SJSA1 (cell line): ENCODE data around the gene MBOAT2. TPM values are rescaled to one million over a fixed set of nuclear protein-coding genes. Genes with fewer than 3 reads are reported as not detected.
"Not testable (repeated sequence)": the region's sequence is repeated elsewhere in the genome, so short reads cannot be mapped to it uniquely, and the experiment has no call there.

Experiments
- DNase-seq, 2 experiments: peaks; one replicate each; pipeline ENCODE4 v3.0.0-alpha.2; 2015 to 2020; ENCODE audit warnings: low spot score in 2 of 2, low read depth in 1 of 2
- H3K27ac ChIP-seq: fragments of 250-450 bp; sonication (Bioruptor Pico); 2 replicates; pipeline ENCODE4 v1.5.1; 2020; ENCODE audit warnings: mild to moderate bottlenecking, moderate library complexity
- H3K27me3 ChIP-seq: fragments of 250-450 bp; sonication (Bioruptor Pico); replicated peaks from 2 replicates; pipeline ENCODE4 v1.5.1; 2020; ENCODE audit warnings: mild to moderate bottlenecking, moderate library complexity
- H3K36me3 ChIP-seq: fragments of 250-450 bp; sonication (Bioruptor Pico); 2 replicates; pipeline ENCODE4 v1.5.1; 2020; ENCODE audit warnings: mild to moderate bottlenecking
- H3K4me1 ChIP-seq: fragments of 250-450 bp; sonication (Bioruptor Pico); replicated peaks from 2 replicates; pipeline ENCODE4 v1.6.1; 2021; ENCODE audit warnings: mild to moderate bottlenecking
- H3K4me3 ChIP-seq: fragments of 250-450 bp; sonication (Bioruptor Pico); 2 replicates; pipeline ENCODE4 v1.5.1; 2020; ENCODE audit warnings: mild to moderate bottlenecking
- H3K9me3 ChIP-seq: fragments of 250-450 bp; sonication (Bioruptor Pico); replicated peaks from 2 replicates; pipeline ENCODE4 v1.5.1; 2020; ENCODE audit warnings: mild to moderate bottlenecking
- total RNA-seq: library from RNA; depleted of rRNA; stranded (reverse); fragments of >200 nt; shearing (Covaris generic); gene quantifications from 2 replicates; pipeline ENCODE4 v1.2.3, GENCODE V29; 2014

Gene MBOAT2
- total RNA-seq, 1 experiment from 2014 or later = 76.5 TPM

GRCh38 chr2:8980096-8980495, 23.4 kb downstream of the MBOAT2 start:
- H3K27me3 ChIP-seq = no peaks in the 10 kb centered on the region
- H3K9me3 ChIP-seq = no peaks in the 10 kb centered on the region
- H3K36me3 ChIP-seq = no peaks in the 10 kb centered on the region
- H3K4me1 ChIP-seq = peaks cover 18% of the 10 kb centered on the region
- H3K27ac ChIP-seq = no peak overlapping the region
- DNase-seq = no peak
- H3K4me3 ChIP-seq = no peak overlapping the region

- Histone ChIP-seq H3K27me3 (no peaks in the 10 kb centered on the region), H3K27ac (no peak overlapping the region), H3K9me3 (no peaks in the 10 kb centered on the region), H3K4me1 (0 out of 2 replicates have a peak, but pooled peaks cover 4% of the 10 kb centered on the region), H3K4me3 (no peak overlapping the region), H3K36me3 (no peaks in the 10 kb centered on the region)
- no peak for DNase-seq
Measured at GRCh38 chr2:8977758-8978157, 25.7 kb downstream of the MBOAT2 start.

- 0 out of 2 replicates have a peak, but pooled peaks cover 4% of the 10 kb centered on the region for H3K4me1 ChIP-seq
- no peaks in the 10 kb centered on the region for H3K36me3 ChIP-seq
- no peak overlapping the region for H3K27ac ChIP-seq
- H3K4me3 ChIP-seq = no peak overlapping the region
- H3K9me3 ChIP-seq = no peaks in the 10 kb centered on the region
- no peaks in the 10 kb centered on the region for H3K27me3 ChIP-seq
- no peak for DNase-seq
Measured at GRCh38 chr2:8976442-8977259, 26.8 kb downstream of the MBOAT2 start.

GRCh38 chr2:8974016-8974415, 29.5 kb downstream of the MBOAT2 start:
- Histone ChIP-seq H3K4me1 (0 out of 2 replicates have a peak, but pooled peaks cover 4% of the 10 kb centered on the region), H3K27ac (no peak overlapping the region), H3K27me3 (no peaks in the 10 kb centered on the region), H3K4me3 (no peak overlapping the region), H3K9me3 (no peaks in the 10 kb centered on the region), H3K36me3 (no peaks in the 10 kb centered on the region)
- no peak for DNase-seq

GRCh38 chr2:8973017-8973416, 30.5 kb downstream of the MBOAT2 start:
- not testable (repeated sequence) for DNase-seq, H3K9me3 ChIP-seq, H3K27ac ChIP-seq, H3K36me3 ChIP-seq, H3K4me3 ChIP-seq, H3K4me1 ChIP-seq, H3K27me3 ChIP-seq

- H3K27me3 ChIP-seq, H3K36me3 ChIP-seq, H3K4me1 ChIP-seq: not testable (repeated sequence)
Measured at GRCh38 chr2:8972535-8972934, 30.9 kb downstream of the MBOAT2 start.

GRCh38 chr2:8969348-8969747, 34.1 kb downstream of the MBOAT2 start:
- H3K4me1 ChIP-seq, H3K27ac ChIP-seq, DNase-seq, H3K9me3 ChIP-seq, H3K4me3 ChIP-seq, H3K27me3 ChIP-seq, H3K36me3 ChIP-seq: not testable (repeated sequence)

More at GRCh38 chr2:8972535-8972934, 30.9 kb downstream of the MBOAT2 start:
- H3K9me3 ChIP-seq, H3K27ac ChIP-seq, H3K4me3 ChIP-seq, DNase-seq: not testable (repeated sequence)

GRCh38 chr2:8966123-8966908, 37.2 kb downstream of the MBOAT2 start:
- H3K4me3 ChIP-seq = no peak overlapping the region

GRCh38 chr2:8965216-8965969, 38.1 kb downstream of the MBOAT2 start:
- no peaks in the 10 kb centered on the region for H3K36me3 ChIP-seq
- no peaks in the 10 kb centered on the region for H3K27me3 ChIP-seq
- H3K27ac ChIP-seq = no peak overlapping the region
- H3K4me3 ChIP-seq = no peak overlapping the region
- H3K9me3 ChIP-seq = no peaks in the 10 kb centered on the region
- DNase-seq = no peak
- peaks cover 5% of the 10 kb centered on the region for H3K4me1 ChIP-seq

More at GRCh38 chr2:8966123-8966908, 37.2 kb downstream of the MBOAT2 start:
- Histone ChIP-seq H3K4me1 (no peaks in the 10 kb centered on the region), H3K27ac (no peak overlapping the region), H3K36me3 (no peaks in the 10 kb centered on the region), H3K27me3 (no peaks in the 10 kb centered on the region), H3K9me3 (no peaks in the 10 kb centered on the region)
- no peak for DNase-seq

GRCh38 chr2:8962890-8963289, 40.6 kb downstream of the MBOAT2 start:
- no peak overlapping the region for H3K4me3 ChIP-seq
- peaks cover 6% of the 10 kb centered on the region for H3K4me1 ChIP-seq
- H3K9me3 ChIP-seq = no peaks in the 10 kb centered on the region
- no peak overlapping the region for H3K27ac ChIP-seq
- no peak for DNase-seq
- H3K27me3 ChIP-seq = no peaks in the 10 kb centered on the region
- no peaks in the 10 kb centered on the region for H3K36me3 ChIP-seq

- Histone ChIP-seq H3K4me1 (peaks cover 6% of the 10 kb centered on the region), H3K27me3 (no peaks in the 10 kb centered on the region), H3K9me3 (peaks cover 8% of the 10 kb centered on the region), H3K27ac (no peak overlapping the region), H3K4me3 (no peak overlapping the region), H3K36me3 (peaks cover 36% of the 10 kb centered on the region)
- DNase-seq = no peak
Measured at GRCh38 chr2:8957628-8958027, 45.9 kb downstream of the MBOAT2 start.

GRCh38 chr2:8956774-8957173, 46.7 kb downstream of the MBOAT2 start:
- Histone ChIP-seq H3K4me1 (peaks cover 6% of the 10 kb centered on the region), H3K27ac (no peak overlapping the region), H3K4me3 (no peak overlapping the region), H3K27me3 (no peaks in the 10 kb centered on the region), H3K9me3 (peaks cover 8% of the 10 kb centered on the region), H3K36me3 (peaks cover 40% of the 10 kb centered on the region)
- DNase-seq = no peak

GRCh38 chr2:8954990-8955389, 48.5 kb downstream of the MBOAT2 start:
- H3K4me1 ChIP-seq = no peaks in the 10 kb centered on the region
- peaks cover 40% of the 10 kb centered on the region for H3K36me3 ChIP-seq
- H3K27ac ChIP-seq = no peak overlapping the region
- no peak overlapping the region for H3K4me3 ChIP-seq
- H3K27me3 ChIP-seq = no peaks in the 10 kb centered on the region
- H3K9me3 ChIP-seq = peaks cover 8% of the 10 kb centered on the region
- DNase-seq = no peak
